ENCODE data around the gene PPP1CA.

PPP1CA gene

DNA sequence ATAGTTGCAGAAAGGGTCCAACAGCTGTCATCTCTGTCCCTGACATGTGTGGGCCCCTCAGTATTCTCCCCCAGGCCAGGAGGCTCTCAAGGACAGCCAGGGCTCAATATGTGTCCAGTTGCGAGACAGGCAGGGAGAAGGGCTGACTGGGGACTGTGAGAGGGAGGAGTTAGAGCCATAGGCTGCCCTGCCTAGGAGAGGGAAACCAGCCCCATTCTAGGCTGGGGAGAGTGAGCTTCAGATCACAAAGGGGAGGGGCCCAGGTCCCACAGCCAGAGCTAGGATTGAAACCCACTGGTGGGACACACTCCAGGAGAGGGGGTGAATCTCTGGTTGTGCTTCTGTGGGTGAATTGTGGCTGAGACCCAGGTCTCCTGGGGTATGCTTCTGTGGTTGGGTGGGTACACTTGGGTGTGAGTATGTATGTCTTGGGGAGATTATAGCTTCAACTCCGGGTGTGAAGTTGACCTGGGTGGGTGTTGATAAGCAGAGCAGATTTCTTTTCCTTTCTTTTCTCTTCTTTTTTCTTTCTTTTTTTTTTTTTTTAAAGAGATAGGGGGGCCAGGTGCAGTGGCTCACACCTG is 11.7 kb upstream of the PPP1CA start:
- H3K27ac Mint-ChIP-seq: peak overlapping the region; percentile 32
- H3K4me1 Mint-ChIP-seq (ENCODE audit: low read depth): peaks cover 81% of the 10 kb centered on the region
- no peak overlapping the region for H3K4me3 Mint-ChIP-seq
- H3K36me3 Mint-ChIP-seq (ENCODE audit: low read depth): no peaks in the 10 kb centered on the region
- H3K9me3 Mint-ChIP-seq: no peaks in the 10 kb centered on the region
- H3K27me3 Mint-ChIP-seq: no peaks in the 10 kb centered on the region

DNA sequence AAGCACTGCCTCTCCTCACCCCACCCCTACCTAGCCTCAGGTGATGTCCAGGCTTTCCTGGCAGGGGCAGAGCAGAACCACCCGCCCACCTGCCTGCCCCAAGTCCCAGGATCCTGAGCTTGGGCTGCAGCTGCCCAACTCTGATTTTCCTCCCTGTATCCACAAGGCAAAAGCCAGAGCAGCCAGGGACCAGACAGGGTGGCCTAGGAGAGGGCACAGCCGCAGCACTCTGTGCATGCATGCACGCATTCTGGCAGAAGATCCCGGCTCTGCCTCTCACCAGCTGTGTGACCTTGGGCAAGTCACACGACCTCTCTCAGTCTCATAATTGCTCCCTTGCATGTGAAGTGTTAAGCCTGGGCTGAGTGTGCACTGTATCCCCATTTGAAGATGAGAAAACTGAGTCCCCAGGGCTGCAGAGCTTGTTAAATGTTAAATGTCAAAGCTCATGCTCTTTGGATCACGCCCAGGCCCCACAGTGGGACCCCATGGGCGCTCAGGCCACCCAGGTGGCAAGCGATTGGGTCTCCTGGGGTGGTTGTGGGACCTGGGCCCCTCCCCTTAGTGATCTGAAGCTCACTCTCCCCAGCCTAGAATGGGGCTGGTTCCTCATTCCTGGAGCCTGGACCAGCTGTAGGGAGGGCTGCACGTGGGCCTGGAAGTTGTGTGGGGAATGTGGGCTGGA is 11.0 kb upstream of the PPP1CA start:
- H3K27ac Mint-ChIP-seq: peak overlapping the region; percentile 36
- no peaks in the 10 kb centered on the region for H3K9me3 Mint-ChIP-seq
- no peak overlapping the region for H3K4me3 Mint-ChIP-seq
- H3K27me3 Mint-ChIP-seq: no peaks in the 10 kb centered on the region
- peaks cover 81% of the 10 kb centered on the region for H3K4me1 Mint-ChIP-seq (ENCODE audit: low read depth)
- no peaks in the 10 kb centered on the region for H3K36me3 Mint-ChIP-seq (ENCODE audit: low read depth)

DNA sequence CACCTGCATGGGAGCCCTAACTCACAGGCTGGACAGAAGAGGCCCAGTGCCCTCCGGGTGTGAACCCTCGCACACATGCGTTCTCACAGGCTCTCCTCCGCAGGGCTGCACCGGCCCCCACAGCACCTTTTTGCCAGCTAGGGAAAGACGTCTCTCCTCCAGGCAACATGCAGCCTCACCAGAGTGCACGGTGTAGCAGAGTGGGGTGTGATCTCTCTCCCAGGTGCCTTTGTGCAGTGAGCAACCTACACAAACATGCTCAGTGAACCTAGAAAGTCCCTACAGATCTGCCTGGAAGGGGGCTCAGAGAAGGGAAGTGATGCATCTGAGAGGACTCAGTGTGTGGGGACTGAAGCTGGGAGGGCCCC is 10.1 kb upstream of the PPP1CA start:
- H3K27me3 Mint-ChIP-seq: no peaks in the 10 kb centered on the region
- H3K36me3 Mint-ChIP-seq (ENCODE audit: low read depth): peaks cover 7% of the 10 kb centered on the region
- no peaks in the 10 kb centered on the region for H3K9me3 Mint-ChIP-seq
- peaks cover 82% of the 10 kb centered on the region for H3K4me1 Mint-ChIP-seq (ENCODE audit: low read depth)
- H3K27ac Mint-ChIP-seq: no peak overlapping the region
- no peak overlapping the region for H3K4me3 Mint-ChIP-seq

DNA sequence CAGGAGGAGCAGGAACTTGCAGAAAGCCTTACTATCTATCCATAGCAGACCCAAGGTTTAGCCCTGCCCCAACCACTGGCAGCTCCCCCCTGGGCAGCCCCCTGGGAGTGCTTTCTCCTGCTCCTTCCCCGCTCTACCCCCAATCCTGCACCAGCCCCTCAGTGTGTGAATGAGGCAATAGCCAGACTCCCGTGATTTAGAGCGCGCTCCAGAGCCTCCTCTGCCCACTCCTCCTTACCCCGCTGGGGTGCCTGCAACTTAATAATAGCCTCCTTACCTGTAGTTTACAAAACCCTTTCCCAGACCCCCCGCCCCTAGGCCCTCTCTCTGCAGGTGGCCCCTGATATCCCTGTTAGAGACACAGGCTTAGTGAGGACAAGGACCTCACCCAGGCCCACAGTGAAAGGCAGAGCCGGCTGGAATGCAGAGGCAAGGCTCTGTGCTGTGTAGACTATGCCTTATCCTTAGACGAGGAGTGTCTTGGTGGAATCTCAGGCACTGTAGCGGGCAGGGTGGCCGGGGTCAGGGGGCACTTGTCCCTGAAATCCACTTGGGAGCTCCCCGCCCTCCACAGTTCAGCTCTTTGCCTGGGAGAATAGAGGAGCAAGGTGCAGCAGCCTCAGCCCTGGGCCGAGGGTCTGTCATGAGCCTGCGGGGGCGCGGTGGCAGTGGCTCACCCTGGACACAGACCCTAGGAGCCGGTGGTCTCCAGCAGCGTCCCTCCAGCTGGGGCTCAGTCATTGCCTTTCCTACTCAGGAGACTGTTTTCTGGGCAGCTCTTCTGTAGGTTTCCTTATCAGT is 9.5 kb upstream of the PPP1CA start:
- H3K27me3 Mint-ChIP-seq: no peaks in the 10 kb centered on the region
- H3K9me3 Mint-ChIP-seq: no peaks in the 10 kb centered on the region
- peaks cover 81% of the 10 kb centered on the region for H3K4me1 Mint-ChIP-seq (ENCODE audit: low read depth)
- H3K27ac Mint-ChIP-seq: no peak overlapping the region
- H3K36me3 Mint-ChIP-seq (ENCODE audit: low read depth): peaks cover 9% of the 10 kb centered on the region
- no peak overlapping the region for H3K4me3 Mint-ChIP-seq

DNA sequence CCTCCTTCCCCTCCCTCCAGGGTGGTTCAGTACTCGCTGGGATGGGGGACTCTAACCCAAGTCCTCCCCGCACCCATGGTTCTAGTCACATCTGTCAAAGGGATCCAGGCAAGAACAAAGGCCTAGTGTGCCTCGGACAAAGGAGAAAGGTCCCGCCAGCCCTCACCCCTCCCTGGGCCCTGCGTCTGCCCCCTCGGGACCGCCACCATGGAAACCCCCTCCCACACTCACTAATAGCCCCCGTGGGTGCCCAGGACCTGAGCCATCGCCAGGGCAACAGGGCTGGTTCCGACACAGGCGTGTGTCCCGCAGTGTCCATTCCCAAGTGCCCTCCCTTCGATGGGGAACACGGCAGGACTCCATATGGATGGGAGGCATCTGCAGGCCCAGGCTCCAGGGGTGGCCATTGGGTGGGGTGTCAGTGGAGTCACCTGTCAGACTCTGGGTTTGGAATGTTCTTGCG is 8.7 kb upstream of the PPP1CA start:
- H3K9me3 Mint-ChIP-seq: no peaks in the 10 kb centered on the region
- H3K36me3 Mint-ChIP-seq (ENCODE audit: low read depth): peaks cover 12% of the 10 kb centered on the region
- H3K27ac Mint-ChIP-seq: peak overlapping the region; percentile 92
- H3K27me3 Mint-ChIP-seq: no peaks in the 10 kb centered on the region
- peak overlapping the region; percentile 98 for H3K4me3 Mint-ChIP-seq
- peaks cover 83% of the 10 kb centered on the region for H3K4me1 Mint-ChIP-seq (ENCODE audit: low read depth)

DNA sequence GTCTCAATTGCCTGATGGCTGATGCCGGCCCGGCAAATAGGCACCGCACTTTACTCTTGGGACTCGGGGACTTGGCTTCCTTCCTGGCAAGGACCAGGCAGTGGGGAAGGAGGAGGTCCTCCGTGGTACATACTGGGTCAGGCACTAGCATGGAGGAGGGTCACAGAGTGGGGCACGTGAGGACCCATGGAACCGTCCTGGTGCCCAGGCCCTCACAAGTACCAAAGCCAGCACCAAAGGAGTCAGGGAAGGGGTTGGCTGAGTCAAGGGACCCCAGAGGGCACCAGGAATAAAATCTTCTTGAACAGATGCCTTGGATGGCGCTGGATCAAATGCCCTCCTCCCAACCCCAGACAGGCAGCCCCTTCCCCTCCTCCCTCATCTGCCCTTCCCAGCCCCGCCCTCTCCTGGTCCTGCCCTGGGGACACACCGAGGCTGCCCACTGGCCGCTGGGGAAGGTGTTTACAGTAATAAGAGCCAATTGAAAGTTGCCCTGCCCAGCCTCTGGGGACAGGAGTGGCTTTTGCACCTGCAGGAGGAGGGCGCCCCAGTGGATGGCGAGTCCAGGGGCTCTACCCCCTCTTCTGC is 8.2 kb upstream of the PPP1CA start:
- Mint-ChIP-seq H3K27ac (peak overlapping the region; percentile 92), H3K4me1 (ENCODE audit: low read depth) (peaks cover 83% of the 10 kb centered on the region), H3K36me3 (ENCODE audit: low read depth) (peaks cover 12% of the 10 kb centered on the region), H3K9me3 (no peaks in the 10 kb centered on the region), H3K4me3 (peak overlapping the region; percentile 98), H3K27me3 (no peaks in the 10 kb centered on the region)

DNA sequence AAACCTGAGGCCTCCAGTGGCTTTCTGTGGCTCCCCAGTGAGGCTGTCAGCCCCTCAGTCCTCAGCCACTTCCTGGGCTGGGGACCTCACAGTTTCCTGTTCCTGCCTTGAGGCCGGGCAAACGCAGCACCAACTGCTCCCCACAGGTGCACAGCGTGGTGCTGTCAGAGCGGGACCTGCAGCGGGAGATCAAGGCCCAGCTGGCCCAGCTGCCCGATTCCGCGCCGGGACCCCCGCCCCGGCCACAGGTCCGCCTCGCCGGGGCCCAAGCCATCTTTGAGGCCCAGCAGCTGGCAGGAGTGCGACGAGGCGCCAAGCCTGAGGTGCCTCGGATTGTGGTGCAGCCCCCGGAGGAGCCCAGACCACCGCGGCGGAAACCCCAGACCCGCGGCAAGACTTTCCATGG is 7.6 kb upstream of the PPP1CA start:
- H3K27ac Mint-ChIP-seq: peak overlapping the region; percentile 97
- H3K27me3 Mint-ChIP-seq: no peaks in the 10 kb centered on the region
- no peaks in the 10 kb centered on the region for H3K9me3 Mint-ChIP-seq
- peaks cover 88% of the 10 kb centered on the region for H3K4me1 Mint-ChIP-seq (ENCODE audit: low read depth)
- H3K36me3 Mint-ChIP-seq (ENCODE audit: low read depth): peaks cover 12% of the 10 kb centered on the region
- H3K4me3 Mint-ChIP-seq: peak overlapping the region; percentile 98

DNA sequence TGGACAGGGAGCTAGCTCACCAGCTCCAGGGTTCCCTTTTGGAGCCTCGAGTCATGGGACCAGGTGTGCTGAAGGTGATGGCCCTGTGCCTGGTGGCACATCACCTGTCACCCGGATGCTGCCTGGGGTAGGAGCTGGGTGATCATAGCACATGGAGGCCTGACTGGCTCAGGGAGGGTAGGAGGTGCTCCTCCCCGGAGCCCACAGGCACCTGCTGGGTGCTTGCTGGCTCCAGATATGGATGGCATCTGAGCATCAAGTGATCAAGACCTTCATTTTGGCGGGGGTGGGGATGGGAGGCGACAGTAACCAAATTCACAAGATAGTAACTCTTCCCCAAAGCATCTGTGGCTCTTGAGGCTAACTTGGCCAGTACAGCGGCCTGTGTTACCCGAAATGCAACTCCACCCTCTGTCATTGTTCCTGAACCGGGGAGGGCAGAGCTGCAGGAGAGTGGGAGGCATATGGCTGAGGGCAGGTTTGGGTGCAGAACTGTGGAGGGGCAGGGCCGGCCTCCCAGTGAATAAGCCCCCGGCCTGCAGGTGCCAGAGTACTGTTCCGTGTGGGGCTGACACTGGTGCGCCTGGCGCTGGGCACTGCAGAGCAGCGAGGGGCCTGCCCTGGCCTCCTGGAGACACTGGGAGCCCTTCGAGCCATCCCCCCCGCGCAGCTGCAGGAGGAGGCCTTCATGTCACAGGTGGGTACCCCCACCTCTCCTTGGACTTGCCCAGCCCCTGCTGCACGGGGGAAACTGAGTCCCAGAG is 7.0 kb upstream of the PPP1CA start:
- H3K9me3 Mint-ChIP-seq: no peaks in the 10 kb centered on the region
- peak overlapping the region; percentile 98 for H3K4me3 Mint-ChIP-seq
- H3K4me1 Mint-ChIP-seq (ENCODE audit: low read depth): peaks cover 88% of the 10 kb centered on the region
- H3K36me3 Mint-ChIP-seq (ENCODE audit: low read depth): peaks cover 12% of the 10 kb centered on the region
- peak overlapping the region; percentile 97 for H3K27ac Mint-ChIP-seq
- H3K27me3 Mint-ChIP-seq: no peaks in the 10 kb centered on the region

DNA sequence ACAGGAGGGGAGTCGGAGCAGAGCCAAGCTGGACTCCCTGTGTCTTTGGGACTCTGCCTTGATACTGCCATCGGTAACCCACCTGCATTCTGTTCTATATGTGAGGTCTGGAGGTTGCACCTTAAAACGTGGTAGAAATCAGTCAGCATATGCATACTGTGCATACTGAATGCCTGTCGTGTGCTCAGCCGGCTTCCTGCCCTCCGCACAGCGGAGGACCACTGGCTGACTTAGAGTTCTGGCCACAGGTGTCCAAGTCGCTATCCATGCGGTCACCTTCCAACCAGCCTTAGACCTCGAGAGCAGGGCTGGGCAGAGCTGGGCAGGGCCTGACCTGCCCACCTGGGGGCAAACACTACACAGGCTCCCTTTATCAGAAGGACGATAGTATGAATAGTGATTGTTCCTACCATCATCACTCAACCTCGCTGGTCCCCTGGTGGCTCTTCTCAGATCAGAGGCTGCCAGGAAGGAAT is 6.1 kb upstream of the PPP1CA start:
- Mint-ChIP-seq H3K4me1 (ENCODE audit: low read depth) (peaks cover 88% of the 10 kb centered on the region), H3K27me3 (no peaks in the 10 kb centered on the region), H3K9me3 (no peaks in the 10 kb centered on the region), H3K4me3 (peak overlapping the region; percentile 98), H3K27ac (peak overlapping the region; percentile 97), H3K36me3 (ENCODE audit: low read depth) (peaks cover 12% of the 10 kb centered on the region)

DNA sequence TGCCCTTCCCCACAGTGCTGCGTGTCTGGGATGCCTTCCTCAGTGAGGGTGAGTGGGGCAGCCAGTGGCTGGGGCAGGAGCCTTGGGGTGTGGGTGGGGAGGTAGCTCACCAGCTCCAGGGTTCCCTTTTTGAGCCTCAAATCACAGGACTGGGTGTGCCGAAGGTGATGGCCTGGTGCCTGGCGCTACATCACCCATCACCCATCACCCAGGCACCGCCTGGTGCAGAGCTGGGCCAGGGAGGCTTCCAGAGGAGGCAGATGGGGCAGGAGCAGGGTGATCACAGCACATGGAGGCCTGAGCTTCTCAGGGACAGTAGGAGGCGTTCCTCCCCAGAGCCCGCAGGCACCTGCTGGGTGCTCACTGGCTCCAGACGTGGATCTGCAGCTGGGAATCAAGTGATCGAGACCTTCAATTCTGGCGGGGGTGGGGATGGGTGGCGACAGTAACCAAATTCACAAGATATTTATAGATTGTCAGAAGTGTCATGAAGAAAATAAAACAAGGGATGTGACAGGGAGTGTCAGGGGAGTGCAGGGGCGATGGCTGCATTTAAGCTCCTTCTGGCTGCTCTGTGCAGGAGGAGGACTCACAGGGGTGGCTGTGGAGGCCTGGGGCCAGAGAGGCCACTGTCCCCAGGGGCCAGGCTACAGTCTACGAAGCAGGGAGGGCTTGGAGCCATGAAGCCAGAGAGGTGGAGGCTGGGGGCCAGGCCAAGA is 5.5 kb upstream of the PPP1CA start:
- Mint-ChIP-seq H3K27ac (peak overlapping the region; percentile 97), H3K36me3 (ENCODE audit: low read depth) (peaks cover 12% of the 10 kb centered on the region), H3K9me3 (no peaks in the 10 kb centered on the region), H3K4me3 (peak overlapping the region; percentile 98), H3K4me1 (ENCODE audit: low read depth) (peaks cover 88% of the 10 kb centered on the region), H3K27me3 (no peaks in the 10 kb centered on the region)

DNA sequence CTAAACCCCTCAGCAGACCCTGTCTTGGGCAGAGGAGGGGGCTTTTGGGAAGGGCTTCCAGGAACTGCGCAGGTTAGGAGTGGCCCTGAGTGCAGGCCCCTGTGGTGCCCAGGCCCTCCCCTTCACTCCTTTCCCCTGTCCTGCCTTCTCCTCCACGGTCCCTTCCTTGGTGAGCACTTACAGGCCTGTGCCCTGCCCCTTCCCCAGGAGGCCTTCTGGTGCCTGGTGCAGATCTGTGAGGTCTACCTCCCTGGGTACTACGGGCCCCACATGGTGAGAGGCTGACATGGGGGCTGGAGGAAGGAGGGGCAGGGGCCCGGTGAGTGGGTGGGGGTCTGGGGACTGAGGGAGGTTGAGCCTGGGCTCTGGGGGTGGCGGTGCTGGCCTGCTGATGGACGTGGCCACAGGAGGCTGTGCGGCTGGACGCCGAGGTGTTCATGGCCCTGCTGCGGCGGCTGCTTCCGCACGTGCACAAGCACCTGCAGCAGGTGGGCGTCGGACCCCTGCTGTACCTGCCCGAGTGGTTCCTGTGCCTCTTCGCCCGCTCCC is 4.8 kb upstream of the PPP1CA start:
- H3K27ac Mint-ChIP-seq: peak overlapping the region; percentile 97
- peaks cover 12% of the 10 kb centered on the region for H3K36me3 Mint-ChIP-seq (ENCODE audit: low read depth)
- no peaks in the 10 kb centered on the region for H3K27me3 Mint-ChIP-seq
- H3K4me3 Mint-ChIP-seq: peak overlapping the region; percentile 98
- peaks cover 84% of the 10 kb centered on the region for H3K4me1 Mint-ChIP-seq (ENCODE audit: low read depth)
- no peaks in the 10 kb centered on the region for H3K9me3 Mint-ChIP-seq

DNA sequence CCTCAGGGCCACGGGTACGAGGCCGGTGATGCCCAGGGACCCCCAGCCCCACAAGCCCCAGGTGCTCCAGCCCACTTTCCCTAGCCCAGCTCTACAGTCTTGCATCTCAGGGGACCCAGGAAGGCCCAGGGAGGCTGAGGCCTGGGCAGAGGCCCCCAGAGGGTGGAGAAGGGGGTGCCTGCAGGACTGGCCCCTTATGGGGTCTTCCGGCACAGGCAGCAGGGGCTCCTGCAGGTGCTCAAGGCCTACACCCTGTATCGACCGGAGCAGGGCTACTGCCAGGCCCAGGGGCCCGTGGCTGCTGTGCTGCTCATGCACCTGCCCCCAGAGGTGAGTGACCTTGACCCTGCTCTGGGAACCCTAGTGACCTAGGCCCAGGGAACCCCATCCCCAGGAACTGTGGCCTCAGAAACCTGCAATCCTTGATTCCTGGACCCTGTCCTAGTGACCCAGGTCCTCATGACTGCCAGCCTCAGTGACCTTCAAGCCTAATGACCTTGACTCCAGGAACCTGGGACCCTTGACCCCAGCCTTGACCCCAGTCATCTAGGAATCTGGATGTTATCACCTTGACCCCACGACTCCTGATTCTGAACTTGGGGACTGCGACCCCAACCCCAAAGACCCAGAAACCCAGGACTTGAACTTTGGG is 4.2 kb upstream of the PPP1CA start:
- H3K27me3 Mint-ChIP-seq: no peaks in the 10 kb centered on the region
- peak overlapping the region; percentile 97 for H3K27ac Mint-ChIP-seq
- no peaks in the 10 kb centered on the region for H3K9me3 Mint-ChIP-seq
- H3K4me1 Mint-ChIP-seq (ENCODE audit: low read depth): peaks cover 77% of the 10 kb centered on the region
- peaks cover 12% of the 10 kb centered on the region for H3K36me3 Mint-ChIP-seq (ENCODE audit: low read depth)
- peak overlapping the region; percentile 98 for H3K4me3 Mint-ChIP-seq

DNA sequence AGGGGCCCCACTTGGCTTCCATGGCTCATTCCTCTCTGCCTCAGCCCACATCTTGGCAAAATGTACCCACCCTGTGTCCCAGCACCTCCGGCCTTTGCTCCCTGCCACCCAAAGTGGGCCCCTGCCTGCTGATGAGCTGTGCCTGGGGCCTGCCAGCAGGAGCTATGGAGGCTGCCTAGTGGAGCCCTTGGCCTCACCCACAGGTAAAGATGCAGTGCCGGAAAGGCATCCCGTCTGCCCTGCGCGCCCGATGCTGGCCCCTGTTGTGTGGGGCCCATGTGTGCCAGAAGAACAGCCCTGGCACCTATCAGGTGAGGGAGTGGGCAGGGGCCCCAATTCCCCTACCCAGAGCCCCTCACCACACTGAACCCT is 3.5 kb upstream of the PPP1CA start:
- Mint-ChIP-seq H3K4me1 (ENCODE audit: low read depth) (peaks cover 77% of the 10 kb centered on the region), H3K4me3 (peak overlapping the region; percentile 98), H3K36me3 (ENCODE audit: low read depth) (peaks cover 17% of the 10 kb centered on the region), H3K27ac (peak overlapping the region; percentile 97), H3K27me3 (no peaks in the 10 kb centered on the region), H3K9me3 (no peaks in the 10 kb centered on the region)
